Measurements from ENCODE around the gene LAMC1.

LAMC1 gene

GRCh38 chr1:183106746-183107145, 83.5 kb downstream of the LAMC1 start:
- no peak for DNase-seq (ENCODE audit: low read depth)

- DNase-seq (ENCODE audit: low read depth), result no peak
Observed at GRCh38 chr1:183110326-183110880, 87.2 kb downstream of the LAMC1 start.

DNA sequence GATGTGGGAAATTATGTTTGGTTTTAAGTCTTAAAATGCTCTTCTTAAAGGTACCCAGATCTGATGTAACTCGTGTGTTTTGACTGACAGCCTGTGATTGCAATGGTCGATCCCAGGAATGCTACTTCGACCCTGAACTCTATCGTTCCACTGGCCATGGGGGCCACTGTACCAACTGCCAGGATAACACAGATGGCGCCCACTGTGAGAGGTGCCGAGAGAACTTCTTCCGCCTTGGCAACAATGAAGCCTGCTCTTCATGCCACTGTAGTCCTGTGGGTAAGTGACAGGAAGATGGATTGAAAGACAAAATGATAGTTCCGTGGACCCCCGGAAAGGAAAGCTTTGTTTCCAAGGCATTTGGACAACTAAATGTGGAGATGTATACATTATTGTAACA, 91.2 kb downstream of the LAMC1 start:
- no peak for DNase-seq (ENCODE audit: low read depth)

DNA sequence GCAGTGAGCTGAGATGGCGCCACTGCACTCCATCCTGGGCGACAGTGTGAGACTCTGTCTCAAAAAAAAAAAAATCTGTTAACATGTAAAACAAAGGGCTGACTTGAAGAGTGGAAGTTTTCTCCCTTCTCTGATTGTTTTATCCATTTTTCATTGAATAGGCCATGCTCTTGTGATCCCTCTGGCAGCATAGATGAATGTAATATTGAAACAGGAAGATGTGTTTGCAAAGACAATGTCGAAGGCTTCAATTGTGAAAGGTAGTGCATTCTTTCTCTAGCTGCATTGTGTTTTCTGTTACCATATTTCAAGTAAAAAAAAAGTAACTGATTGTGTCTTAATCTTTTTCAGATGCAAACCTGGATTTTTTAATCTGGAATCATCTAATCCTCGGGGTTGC, 93.2 kb downstream of the LAMC1 start:
- no peak for DNase-seq (ENCODE audit: low read depth)

GRCh38 chr1:183121609-183122008, 98.4 kb downstream of the LAMC1 start:
- no peak for DNase-seq (ENCODE audit: low read depth)

DNA sequence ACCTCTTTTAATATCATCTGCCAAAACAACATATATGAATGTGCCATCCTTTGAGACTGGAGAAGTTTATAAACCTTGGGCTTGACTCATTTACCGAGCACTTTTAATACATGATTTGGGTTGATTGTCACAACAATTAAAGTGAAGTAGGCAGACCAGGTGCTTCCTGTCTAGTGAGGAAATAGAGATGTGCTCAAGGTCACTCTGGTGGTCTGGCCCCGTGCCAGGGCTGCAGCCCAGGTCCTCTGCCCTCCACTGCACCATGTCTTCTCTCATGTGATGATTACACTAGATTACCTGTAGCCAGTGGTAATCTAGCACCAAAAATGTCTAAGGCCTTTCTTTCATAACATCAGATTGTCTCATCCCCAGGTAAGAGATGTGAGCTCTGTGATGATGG, 101.0 kb downstream of the LAMC1 start:
- DNase-seq (ENCODE audit: low read depth), result no peak

GRCh38 chr1:183125279-183125999, 102.2 kb downstream of the LAMC1 start:
- DNase-seq (ENCODE audit: low read depth), result no peak

DNA sequence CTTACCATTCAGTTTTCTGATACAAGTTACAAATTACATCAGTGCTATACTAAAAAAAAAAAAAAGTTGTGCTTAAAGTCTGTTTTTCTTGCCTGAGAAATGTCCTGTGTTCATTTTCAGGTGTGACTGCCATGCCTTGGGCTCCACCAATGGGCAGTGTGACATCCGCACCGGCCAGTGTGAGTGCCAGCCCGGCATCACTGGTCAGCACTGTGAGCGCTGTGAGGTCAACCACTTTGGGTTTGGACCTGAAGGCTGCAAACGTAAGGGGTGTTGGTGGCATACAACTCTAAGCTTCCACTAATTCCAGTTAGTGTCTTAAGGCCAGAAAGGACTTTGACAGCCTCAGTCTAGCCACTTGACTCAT, 102.8 kb downstream of the LAMC1 start:
- DNase-seq (ENCODE audit: low read depth), result no peak

- no peak for DNase-seq (ENCODE audit: low read depth)
Observed at GRCh38 chr1:183126528-183126927, 103.3 kb downstream of the LAMC1 start.

- DNase-seq (ENCODE audit: low read depth), result no peak
Observed at GRCh38 chr1:183129921-183130690, 106.9 kb downstream of the LAMC1 start.

GRCh38 chr1:183131166-183131565, 107.9 kb downstream of the LAMC1 start:
- peak; percentile 7 for DNase-seq (ENCODE audit: low read depth)

GRCh38 chr1:183135336-183135735, 112.1 kb downstream of the LAMC1 start:
- no peak for DNase-seq (ENCODE audit: low read depth)

DNA sequence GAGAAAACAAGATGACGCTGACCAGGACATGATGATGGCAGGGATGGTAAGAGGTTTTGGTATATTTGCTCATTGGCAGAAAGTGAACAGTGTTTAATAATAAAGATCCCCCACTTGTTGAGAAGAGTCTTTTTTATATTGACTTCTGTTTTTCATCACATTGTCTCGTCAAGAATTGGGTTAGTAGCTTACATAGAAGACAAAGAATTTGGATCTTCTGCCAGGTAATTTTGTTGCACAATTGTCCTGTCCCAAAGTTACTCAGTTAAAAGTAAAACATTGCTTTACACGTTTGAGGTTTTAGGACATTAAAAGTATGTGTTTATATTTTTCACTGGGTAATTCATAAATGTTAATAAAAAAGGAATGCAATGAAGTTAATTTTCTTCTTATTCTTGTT, 114.6 kb downstream of the LAMC1 start:
- DNase-seq (ENCODE audit: low read depth), result no peak

DNA sequence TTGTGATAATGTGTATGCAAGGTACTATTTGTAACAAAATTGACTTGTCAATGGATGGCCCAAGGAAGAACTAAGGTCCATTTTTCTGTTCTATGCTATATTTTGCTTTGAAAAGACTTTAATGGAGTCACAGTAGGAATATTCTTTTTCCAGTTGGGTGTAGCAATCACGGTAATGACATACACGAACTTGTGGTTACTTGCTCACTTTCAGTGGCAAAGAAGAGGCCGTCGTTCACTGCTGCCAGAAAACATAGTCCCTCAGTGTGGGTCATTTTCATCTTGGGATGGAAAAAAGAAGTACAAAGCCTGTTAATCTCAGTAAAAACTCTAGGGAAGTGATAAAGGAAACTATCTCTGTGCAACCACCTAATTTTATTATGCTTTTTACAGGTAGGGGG, 115.1 kb downstream of the LAMC1 start:
- no peak for DNase-seq (ENCODE audit: low read depth)

GRCh38 chr1:183139281-183139942, 116.2 kb downstream of the LAMC1 start:
- no peak for DNase-seq (ENCODE audit: low read depth)

DNA sequence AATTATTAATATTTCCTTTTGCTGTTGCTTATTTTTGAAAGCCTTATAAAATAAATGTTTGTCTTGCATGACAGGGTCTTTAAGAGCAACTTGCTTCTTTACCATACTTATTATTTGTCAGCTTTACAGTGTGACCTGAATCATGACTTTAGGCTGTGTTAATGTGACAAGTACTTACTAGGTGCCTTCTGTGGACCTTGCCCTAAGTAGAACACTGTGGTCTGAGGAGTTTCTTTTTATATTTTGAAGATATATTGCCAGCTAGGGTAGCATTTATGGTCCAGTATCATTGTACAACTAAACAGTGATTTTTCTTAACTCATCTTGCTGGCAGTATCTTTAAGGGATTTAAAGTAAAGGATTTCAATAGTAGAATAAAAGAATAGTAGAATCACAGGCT, 117.4 kb downstream of the LAMC1 start:
- no peak for DNase-seq (ENCODE audit: low read depth)

- no peak for DNase-seq (ENCODE audit: low read depth)
Observed at GRCh38 chr1:183142171-183142570, 119.0 kb downstream of the LAMC1 start.

- DNase-seq (ENCODE audit: low read depth), result no peak
Observed at GRCh38 chr1:183143576-183144315, 120.5 kb downstream of the LAMC1 start.

DNA sequence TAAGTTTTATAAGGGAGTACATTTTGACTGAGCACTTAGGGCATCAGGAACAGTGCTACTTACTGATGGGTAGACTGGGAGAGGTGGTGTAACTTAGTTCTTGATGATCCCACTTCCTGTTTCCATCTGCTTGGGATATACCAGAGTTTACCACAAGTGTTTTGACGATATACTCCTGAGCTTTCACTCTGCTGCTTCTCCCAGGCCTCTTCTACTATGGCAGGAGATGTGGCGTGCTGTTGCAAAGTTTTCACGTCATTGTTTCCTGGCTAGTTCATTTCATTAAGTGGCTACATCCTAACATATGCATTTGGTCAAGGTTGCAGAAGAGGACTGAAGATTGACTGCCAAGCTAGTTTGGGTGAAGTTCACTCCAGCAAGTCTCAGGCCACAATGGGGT, 121.5 kb downstream of the LAMC1 start:
- DNase-seq (ENCODE audit: low read depth), result no peak

GRCh38 chr1:183147735-183148134, 124.5 kb downstream of the LAMC1 start:
- no peak for DNase-seq (ENCODE audit: low read depth)

DNA sequence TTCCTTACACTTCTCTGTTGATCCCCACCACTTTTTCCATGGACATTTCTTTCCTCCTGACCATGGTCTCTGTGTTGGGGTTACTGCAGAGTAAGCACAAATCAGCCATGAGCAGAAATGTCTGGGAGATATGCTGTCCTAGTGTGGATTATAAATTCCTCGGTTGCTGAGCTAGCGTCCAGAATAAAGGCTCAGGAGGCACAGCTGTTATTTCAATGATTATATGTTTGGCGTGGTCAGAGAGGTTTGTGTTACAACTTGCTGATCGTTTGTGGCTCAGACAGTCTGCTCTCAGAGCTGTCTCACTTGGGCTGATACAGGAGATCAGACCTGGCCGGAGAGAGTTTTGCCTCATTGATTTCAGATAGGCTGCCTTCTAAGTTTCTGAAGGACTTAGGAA, 125.4 kb downstream of the LAMC1 start:
- DNase-seq (ENCODE audit: low read depth), result no peak

DNA sequence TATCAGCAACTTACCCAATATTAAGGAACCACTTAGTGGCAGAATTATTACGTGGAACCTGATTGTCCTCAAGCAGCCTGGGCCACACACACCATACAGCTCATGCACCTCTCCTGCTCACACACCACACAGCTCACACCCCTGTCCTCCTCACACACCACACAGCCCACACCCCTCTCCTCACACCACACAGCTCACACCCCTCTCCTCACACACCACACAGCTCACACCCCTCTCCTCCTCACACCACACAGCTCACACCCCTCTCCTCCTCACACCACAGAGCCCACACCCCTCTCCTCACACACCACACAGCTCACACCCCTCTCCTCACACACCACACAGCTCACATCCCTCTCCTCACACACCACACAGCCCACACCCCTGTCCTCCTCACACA, 126.1 kb downstream of the LAMC1 start:
- DNase-seq (ENCODE audit: low read depth), result no peak

All from CMK (cell line).